HEK293 (cell line): Measurements from ENCODE around the gene RNF181.

ENCODE experiments used
- CTCF ChIA-PET: fragments of 350-600 bp; formaldehyde crosslinking; extraction: SDS; loops from one replicate; lab custom pipeline; 2021; ENCODE audit warnings: antibody characterized with exemption; lab: Yijun Ruan, JAX
- POLR2A ChIA-PET: fragments of 300-600 bp; formaldehyde crosslinking; extraction: SDS; loops from one replicate; lab custom pipeline; 2020; ENCODE audit warnings: antibody characterized with exemption, inconsistent platforms; lab: Yijun Ruan, JAX
- H3K27ac ChIP-seq: fragments of 200-500 bp; sonication (Bioruptor generic); 2 replicates; pipeline ENCODE4 v1.5.1; 2014; ENCODE audit warnings: low read depth, low read length, control low read depth, inconsistent platforms; ENCODE audit errors: extremely low read depth
- H3K36me3 ChIP-seq, 2 experiments: fragments of 200-500 bp in 1 of 2; sonication (Bioruptor generic) in 1 of 2; 1 replicate in 1 of 2; 2 replicates in 1 of 2; pipeline ENCODE4 v1.5.1; 2014 to 2017; ENCODE audit warnings: inconsistent platforms in 2 of 2, low read length in 2 of 2; ENCODE audit not compliant: control insufficient read depth in 2 of 2, insufficient read depth in 1 of 2
- H3K4me1 ChIP-seq: fragments of 200-500 bp; sonication (Bioruptor generic); 2 replicates; pipeline ENCODE4 v1.5.1; 2014; ENCODE audit warnings: mild to moderate bottlenecking, low read length, inconsistent platforms; ENCODE audit not compliant: control insufficient read depth, insufficient read depth
- H3K4me3 ChIP-seq: 2 replicates; pipeline ENCODE4 v1.5.1; 2011; ENCODE audit warnings: low read depth, mild to moderate bottlenecking, control low read depth, low read length, moderate library complexity
- H3K9me3 ChIP-seq: fragments of 200-500 bp; sonication (Bioruptor generic); 2 replicates; pipeline ENCODE4 v1.5.1; 2014; ENCODE audit warnings: low read depth, low read length, inconsistent platforms; ENCODE audit not compliant: control insufficient read depth, insufficient read depth
- IKZF3 ChIP-seq: fragments of 450-650 bp; IDR thresholded peaks from 2 replicates; pipeline ENCODE4 v1.5.0; 2018; ENCODE audit warnings: missing biosample characterization, mild to moderate bottlenecking, missing genetic modification characterization, moderate library complexity
- KLF16 ChIP-seq: fragments of 450-650 bp; formaldehyde crosslinking; IDR thresholded peaks from 2 replicates; pipeline ENCODE4 v1.5.1; 2017; ENCODE audit warnings: missing biosample characterization, missing genetic modification characterization
- SP2 ChIP-seq: fragments of 450-650 bp; formaldehyde crosslinking; IDR thresholded peaks from 2 replicates; pipeline ENCODE4 v1.5.1; 2016; ENCODE audit warnings: missing biosample characterization, missing genetic modification characterization
- SP7 ChIP-seq: fragments of 450-650 bp; formaldehyde crosslinking; IDR thresholded peaks from 2 replicates; pipeline ENCODE4 v1.5.1; 2016; ENCODE audit warnings: missing biosample characterization, missing genetic modification characterization
- ZBTB17 ChIP-seq: fragments of 450-650 bp; formaldehyde crosslinking; IDR thresholded peaks from 2 replicates; pipeline ENCODE4 v1.5.1; 2016; ENCODE audit warnings: missing biosample characterization, missing genetic modification characterization
- ZIC2 ChIP-seq: fragments of 450-650 bp; formaldehyde crosslinking; IDR thresholded peaks from 2 replicates; pipeline ENCODE4 v1.5.1; 2016; ENCODE audit warnings: missing biosample characterization, missing genetic modification characterization
- ZNF19 ChIP-seq: fragments of 450-650 bp; formaldehyde crosslinking; IDR thresholded peaks from 2 replicates; pipeline ENCODE4; 2016; ENCODE audit warnings: missing biosample characterization, missing genetic modification characterization, low read depth
- ZNF24 ChIP-seq: fragments of 450-650 bp; formaldehyde crosslinking; IDR thresholded peaks from 2 replicates; pipeline ENCODE4 v1.5.1; 2016; ENCODE audit warnings: missing biosample characterization, missing genetic modification characterization
- ZNF335 ChIP-seq: fragments of 450-650 bp; formaldehyde crosslinking; conservative IDR thresholded peaks from 2 replicates; pipeline ENCODE4 v1.5.1; 2016; ENCODE audit warnings: missing biosample characterization, missing genetic modification characterization
- ZNF341 ChIP-seq: fragments of 450-650 bp; formaldehyde crosslinking; IDR thresholded peaks from 2 replicates; pipeline ENCODE4; 2016; ENCODE audit warnings: low read depth, missing biosample characterization, missing genetic modification characterization
- ZNF394 ChIP-seq: fragments of 450-650 bp; formaldehyde crosslinking; IDR thresholded peaks from 2 replicates; pipeline ENCODE4 v1.5.1; 2016; ENCODE audit warnings: missing biosample characterization, missing genetic modification characterization, mild to moderate bottlenecking, moderate library complexity, borderline replicate concordance
- ZNF544 ChIP-seq: fragments of 450-650 bp; formaldehyde crosslinking; IDR thresholded peaks from 2 replicates; pipeline ENCODE4 v1.5.0; 2017; ENCODE audit warnings: missing biosample characterization, missing genetic modification characterization
- ZNF600 ChIP-seq: fragments of 450-650 bp; formaldehyde crosslinking; IDR thresholded peaks from 2 replicates; pipeline ENCODE4 v1.5.1; 2016; ENCODE audit warnings: missing biosample characterization, missing genetic modification characterization
- ZNF629 ChIP-seq: fragments of 450-650 bp; formaldehyde crosslinking; IDR thresholded peaks from 2 replicates; pipeline ENCODE4 v1.5.1; 2017; ENCODE audit warnings: missing biosample characterization, missing genetic modification characterization
- ZNF658 ChIP-seq: fragments of 450-650 bp; formaldehyde crosslinking; IDR thresholded peaks from 2 replicates; pipeline ENCODE4; 2016; ENCODE audit warnings: missing biosample characterization, missing genetic modification characterization
- ZNF660 ChIP-seq: fragments of 450-650 bp; IDR thresholded peaks from 2 replicates; pipeline ENCODE4 v1.5.1; 2018; ENCODE audit warnings: missing biosample characterization, mild to moderate bottlenecking, missing genetic modification characterization
- ZNF792 ChIP-seq: fragments of 450-650 bp; formaldehyde crosslinking; IDR thresholded peaks from 2 replicates; pipeline ENCODE4 v1.5.1; 2016; ENCODE audit warnings: missing biosample characterization, missing genetic modification characterization
- ZXDB ChIP-seq: fragments of 450-650 bp; formaldehyde crosslinking; IDR thresholded peaks from 2 replicates; pipeline ENCODE4 v1.5.1; 2016; ENCODE audit warnings: missing biosample characterization, missing genetic modification characterization
- TF ChIP-seq, protein P1 (sequence below): fragments of 450-650 bp; formaldehyde crosslinking; optimal IDR thresholded peaks from 2 replicates; pipeline ENCODE3; 2016; ENCODE audit warnings: missing biosample characterization, mild to moderate bottlenecking, missing genetic modification characterization
- TF ChIP-seq, protein P2 (sequence below): fragments of 450-650 bp; formaldehyde crosslinking; IDR thresholded peaks from 2 replicates; pipeline ENCODE4 v1.5.1; 2016; ENCODE audit warnings: missing biosample characterization, missing genetic modification characterization
- TF ChIP-seq, protein P3 (sequence below): fragments of 450-650 bp; formaldehyde crosslinking; IDR thresholded peaks from 2 replicates; pipeline ENCODE4 v1.5.1; 2017; ENCODE audit warnings: missing biosample characterization, missing genetic modification characterization
- TF ChIP-seq, protein P4 (sequence below): fragments of 450-650 bp; formaldehyde crosslinking; IDR thresholded peaks from 2 replicates; pipeline ENCODE4 v1.5.1; 2016; ENCODE audit warnings: missing biosample characterization, missing genetic modification characterization
- TF ChIP-seq, protein P5 (sequence below): fragments of 450-650 bp; formaldehyde crosslinking; IDR thresholded peaks from 2 replicates; pipeline ENCODE4 v1.5.1; 2016; ENCODE audit warnings: missing biosample characterization, missing genetic modification characterization
- TF ChIP-seq, protein P6 (sequence below): fragments of 450-650 bp; formaldehyde crosslinking; IDR thresholded peaks from 2 replicates; pipeline ENCODE4 v1.5.0; 2017; ENCODE audit warnings: missing biosample characterization, missing genetic modification characterization, borderline replicate concordance

Gene RNF181, protein sequence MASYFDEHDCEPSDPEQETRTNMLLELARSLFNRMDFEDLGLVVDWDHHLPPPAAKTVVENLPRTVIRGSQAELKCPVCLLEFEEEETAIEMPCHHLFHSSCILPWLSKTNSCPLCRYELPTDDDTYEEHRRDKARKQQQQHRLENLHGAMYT

DNA sequence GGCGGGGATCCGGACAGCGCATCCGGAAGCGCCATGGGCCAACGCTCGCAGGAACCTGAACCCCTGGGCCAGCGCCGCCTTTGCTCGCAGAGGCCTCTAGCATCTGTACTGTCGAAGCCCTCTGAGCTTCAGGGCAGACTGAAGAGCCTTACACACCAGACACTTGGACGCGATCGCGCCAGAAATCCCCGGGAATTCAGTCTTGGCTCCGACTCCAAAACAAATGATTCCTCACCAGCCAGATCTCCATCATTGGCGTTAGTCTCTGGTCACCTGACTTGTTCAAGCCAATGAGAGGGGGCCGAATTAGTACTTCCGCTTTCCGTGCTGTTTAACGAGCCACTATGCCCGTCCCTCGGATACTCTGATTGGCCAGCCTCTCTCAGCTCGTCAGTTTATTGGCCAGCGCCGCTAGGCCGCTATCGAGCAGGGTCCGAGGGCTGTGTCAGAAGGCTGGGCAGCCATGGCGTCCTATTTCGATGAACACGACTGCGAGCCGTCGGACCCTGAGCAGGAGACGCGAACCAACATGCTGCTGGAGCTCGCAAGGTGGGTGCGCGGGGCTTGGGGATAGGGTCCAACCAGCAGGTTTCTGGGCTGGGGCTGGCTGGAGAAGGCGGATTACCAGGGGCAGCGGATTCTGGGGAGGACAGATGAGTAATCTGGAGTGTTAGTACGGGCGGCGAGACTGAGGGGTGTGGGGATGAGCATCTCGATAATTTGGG lies at the start of gene RNF181:
RNF181 (plus strand) TSS at position 445 of the 725 bp plus-strand sequence; CDS start at position 464, 19 bp downstream.
- CTCF ChIA-PET, result interaction anchor here (0.6 to 1.9 kb wide), 5 partner anchors 9 to 175 kb away, joined by 3 to 5 read pairs (median 3); partner anchors contain the start of genes USP39 and VAMP8
- H3K9me3 ChIP-seq, result no peaks in the 10 kb centered on the region
- POLR2A ChIA-PET, result interaction anchor here (0.6 to 4.1 kb wide), 23 partner anchors 8 to 241 kb away, joined by 3 to 43 read pairs (median 5); partner anchors contain the start of genes C2orf68, ELMOD3, GGCX and MAT2A
- peaks cover 7 to 35% of the 10 kb centered on the region in 2 experiments; a peak in 2 of 3 replicates for H3K36me3 ChIP-seq
- H3K4me1 ChIP-seq, result 0 out of 2 replicates have a peak, but pooled peaks cover 3% of the 10 kb centered on the region
- peak within 1 kb of the TSS; percentile 79 for H3K4me3 ChIP-seq
- H3K27ac ChIP-seq, result peak within 1 kb of the TSS; percentile 77
- TF ChIP-seq, protein P1, sequence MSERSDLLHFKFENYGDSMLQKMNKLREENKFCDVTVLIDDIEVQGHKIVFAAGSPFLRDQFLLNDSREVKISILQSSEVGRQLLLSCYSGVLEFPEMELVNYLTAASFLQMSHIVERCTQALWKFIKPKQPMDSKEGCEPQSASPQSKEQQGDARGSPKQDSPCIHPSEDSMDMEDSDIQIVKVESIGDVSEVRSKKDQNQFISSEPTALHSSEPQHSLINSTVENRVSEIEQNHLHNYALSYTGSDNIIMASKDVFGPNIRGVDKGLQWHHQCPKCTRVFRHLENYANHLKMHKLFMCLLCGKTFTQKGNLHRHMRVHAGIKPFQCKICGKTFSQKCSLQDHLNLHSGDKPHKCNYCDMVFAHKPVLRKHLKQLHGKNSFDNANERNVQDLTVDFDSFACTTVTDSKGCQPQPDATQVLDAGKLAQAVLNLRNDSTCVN (tag by site-specific recombination), result peak; percentile 19
- TF ChIP-seq ZNF394 (tag by site-specific recombination), result 0 out of 2 replicates have a peak, but pooled peaks have one; percentile 26
- TF ChIP-seq KLF16, result peak; percentile 34; the same call in 1 of the 2 replicates
- peak; percentile 82 for TF ChIP-seq ZXDB (tag by site-specific recombination)
- TF ChIP-seq, protein P2, sequence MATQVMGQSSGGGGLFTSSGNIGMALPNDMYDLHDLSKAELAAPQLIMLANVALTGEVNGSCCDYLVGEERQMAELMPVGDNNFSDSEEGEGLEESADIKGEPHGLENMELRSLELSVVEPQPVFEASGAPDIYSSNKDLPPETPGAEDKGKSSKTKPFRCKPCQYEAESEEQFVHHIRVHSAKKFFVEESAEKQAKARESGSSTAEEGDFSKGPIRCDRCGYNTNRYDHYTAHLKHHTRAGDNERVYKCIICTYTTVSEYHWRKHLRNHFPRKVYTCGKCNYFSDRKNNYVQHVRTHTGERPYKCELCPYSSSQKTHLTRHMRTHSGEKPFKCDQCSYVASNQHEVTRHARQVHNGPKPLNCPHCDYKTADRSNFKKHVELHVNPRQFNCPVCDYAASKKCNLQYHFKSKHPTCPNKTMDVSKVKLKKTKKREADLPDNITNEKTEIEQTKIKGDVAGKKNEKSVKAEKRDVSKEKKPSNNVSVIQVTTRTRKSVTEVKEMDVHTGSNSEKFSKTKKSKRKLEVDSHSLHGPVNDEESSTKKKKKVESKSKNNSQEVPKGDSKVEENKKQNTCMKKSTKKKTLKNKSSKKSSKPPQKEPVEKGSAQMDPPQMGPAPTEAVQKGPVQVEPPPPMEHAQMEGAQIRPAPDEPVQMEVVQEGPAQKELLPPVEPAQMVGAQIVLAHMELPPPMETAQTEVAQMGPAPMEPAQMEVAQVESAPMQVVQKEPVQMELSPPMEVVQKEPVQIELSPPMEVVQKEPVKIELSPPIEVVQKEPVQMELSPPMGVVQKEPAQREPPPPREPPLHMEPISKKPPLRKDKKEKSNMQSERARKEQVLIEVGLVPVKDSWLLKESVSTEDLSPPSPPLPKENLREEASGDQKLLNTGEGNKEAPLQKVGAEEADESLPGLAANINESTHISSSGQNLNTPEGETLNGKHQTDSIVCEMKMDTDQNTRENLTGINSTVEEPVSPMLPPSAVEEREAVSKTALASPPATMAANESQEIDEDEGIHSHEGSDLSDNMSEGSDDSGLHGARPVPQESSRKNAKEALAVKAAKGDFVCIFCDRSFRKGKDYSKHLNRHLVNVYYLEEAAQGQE (tag by site-specific recombination), result peak; percentile 14; the same call in 1 of the 2 replicates
- peak; percentile 37; the same call in 1 of the 2 replicates for TF ChIP-seq ZIC2 (tag by site-specific recombination)
- 0 out of 2 replicates have a peak, but pooled peaks have one; percentile 86 for TF ChIP-seq ZNF600 (tag by site-specific recombination)
- TF ChIP-seq, protein P3, sequence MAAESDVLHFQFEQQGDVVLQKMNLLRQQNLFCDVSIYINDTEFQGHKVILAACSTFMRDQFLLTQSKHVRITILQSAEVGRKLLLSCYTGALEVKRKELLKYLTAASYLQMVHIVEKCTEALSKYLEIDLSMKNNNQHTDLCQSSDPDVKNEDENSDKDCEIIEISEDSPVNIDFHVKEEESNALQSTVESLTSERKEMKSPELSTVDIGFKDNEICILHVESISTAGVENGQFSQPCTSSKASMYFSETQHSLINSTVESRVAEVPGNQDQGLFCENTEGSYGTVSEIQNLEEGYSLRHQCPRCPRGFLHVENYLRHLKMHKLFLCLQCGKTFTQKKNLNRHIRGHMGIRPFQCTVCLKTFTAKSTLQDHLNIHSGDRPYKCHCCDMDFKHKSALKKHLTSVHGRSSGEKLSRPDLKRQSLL (tag by site-specific recombination), result 0 out of 2 replicates have a peak, but pooled peaks have one; percentile 22
- TF ChIP-seq ZNF544 (tag by site-specific recombination), result no peak
- TF ChIP-seq, protein P4, sequence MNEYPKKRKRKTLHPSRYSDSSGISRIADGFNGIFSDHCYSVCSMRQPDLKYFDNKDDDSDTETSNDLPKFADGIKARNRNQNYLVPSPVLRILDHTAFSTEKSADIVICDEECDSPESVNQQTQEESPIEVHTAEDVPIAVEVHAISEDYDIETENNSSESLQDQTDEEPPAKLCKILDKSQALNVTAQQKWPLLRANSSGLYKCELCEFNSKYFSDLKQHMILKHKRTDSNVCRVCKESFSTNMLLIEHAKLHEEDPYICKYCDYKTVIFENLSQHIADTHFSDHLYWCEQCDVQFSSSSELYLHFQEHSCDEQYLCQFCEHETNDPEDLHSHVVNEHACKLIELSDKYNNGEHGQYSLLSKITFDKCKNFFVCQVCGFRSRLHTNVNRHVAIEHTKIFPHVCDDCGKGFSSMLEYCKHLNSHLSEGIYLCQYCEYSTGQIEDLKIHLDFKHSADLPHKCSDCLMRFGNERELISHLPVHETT (tag by site-specific recombination), result no peak
- peak; percentile 84 for TF ChIP-seq IKZF3 (tag by site-specific recombination)
- TF ChIP-seq ZNF335 (tag by site-specific recombination), result peak; percentile 55
- TF ChIP-seq ZNF19 (tag by site-specific recombination), result no peak
- TF ChIP-seq ZNF658, result no peak
- TF ChIP-seq, protein P5, sequence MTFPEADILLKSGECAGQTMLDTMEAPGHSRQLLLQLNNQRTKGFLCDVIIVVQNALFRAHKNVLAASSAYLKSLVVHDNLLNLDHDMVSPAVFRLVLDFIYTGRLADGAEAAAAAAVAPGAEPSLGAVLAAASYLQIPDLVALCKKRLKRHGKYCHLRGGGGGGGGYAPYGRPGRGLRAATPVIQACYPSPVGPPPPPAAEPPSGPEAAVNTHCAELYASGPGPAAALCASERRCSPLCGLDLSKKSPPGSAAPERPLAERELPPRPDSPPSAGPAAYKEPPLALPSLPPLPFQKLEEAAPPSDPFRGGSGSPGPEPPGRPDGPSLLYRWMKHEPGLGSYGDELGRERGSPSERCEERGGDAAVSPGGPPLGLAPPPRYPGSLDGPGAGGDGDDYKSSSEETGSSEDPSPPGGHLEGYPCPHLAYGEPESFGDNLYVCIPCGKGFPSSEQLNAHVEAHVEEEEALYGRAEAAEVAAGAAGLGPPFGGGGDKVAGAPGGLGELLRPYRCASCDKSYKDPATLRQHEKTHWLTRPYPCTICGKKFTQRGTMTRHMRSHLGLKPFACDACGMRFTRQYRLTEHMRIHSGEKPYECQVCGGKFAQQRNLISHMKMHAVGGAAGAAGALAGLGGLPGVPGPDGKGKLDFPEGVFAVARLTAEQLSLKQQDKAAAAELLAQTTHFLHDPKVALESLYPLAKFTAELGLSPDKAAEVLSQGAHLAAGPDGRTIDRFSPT (tag by site-specific recombination), result no peak
- TF ChIP-seq ZNF660 (tag by site-specific recombination), result peak; percentile 38; the same call in 1 of the 2 replicates
- no peak; the same call in 1 of the 2 replicates for TF ChIP-seq ZNF629 (tag by site-specific recombination)
- peak; percentile 78 for TF ChIP-seq ZBTB17 (tag by site-specific recombination)
- TF ChIP-seq SP7 (tag by site-specific recombination), result no peak
- peak; percentile 94 for TF ChIP-seq SP2 (tag by site-specific recombination)
- no peak for TF ChIP-seq ZNF341 (tag by site-specific recombination)
- TF ChIP-seq ZNF24 (tag by site-specific recombination), result 0 out of 2 replicates have a peak, but pooled peaks have one; percentile 24
- TF ChIP-seq, protein P6, sequence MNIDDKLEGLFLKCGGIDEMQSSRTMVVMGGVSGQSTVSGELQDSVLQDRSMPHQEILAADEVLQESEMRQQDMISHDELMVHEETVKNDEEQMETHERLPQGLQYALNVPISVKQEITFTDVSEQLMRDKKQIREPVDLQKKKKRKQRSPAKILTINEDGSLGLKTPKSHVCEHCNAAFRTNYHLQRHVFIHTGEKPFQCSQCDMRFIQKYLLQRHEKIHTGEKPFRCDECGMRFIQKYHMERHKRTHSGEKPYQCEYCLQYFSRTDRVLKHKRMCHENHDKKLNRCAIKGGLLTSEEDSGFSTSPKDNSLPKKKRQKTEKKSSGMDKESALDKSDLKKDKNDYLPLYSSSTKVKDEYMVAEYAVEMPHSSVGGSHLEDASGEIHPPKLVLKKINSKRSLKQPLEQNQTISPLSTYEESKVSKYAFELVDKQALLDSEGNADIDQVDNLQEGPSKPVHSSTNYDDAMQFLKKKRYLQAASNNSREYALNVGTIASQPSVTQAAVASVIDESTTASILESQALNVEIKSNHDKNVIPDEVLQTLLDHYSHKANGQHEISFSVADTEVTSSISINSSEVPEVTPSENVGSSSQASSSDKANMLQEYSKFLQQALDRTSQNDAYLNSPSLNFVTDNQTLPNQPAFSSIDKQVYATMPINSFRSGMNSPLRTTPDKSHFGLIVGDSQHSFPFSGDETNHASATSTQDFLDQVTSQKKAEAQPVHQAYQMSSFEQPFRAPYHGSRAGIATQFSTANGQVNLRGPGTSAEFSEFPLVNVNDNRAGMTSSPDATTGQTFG, result no peak
- no peak for TF ChIP-seq ZNF792 (tag by site-specific recombination)
